HG03060 (cell line): ENCODE data around the gene FCAR.
"Not testable (repeated sequence)": the region's sequence is repeated elsewhere in the genome, so short reads cannot be mapped to it uniquely, and the experiment has no call there.

Experiments
- ATAC-seq: cut with Tn5 transposase; IDR thresholded peaks from one replicate; pipeline ENCODE4 v1.9.1; 2021; ENCODE audit warnings: low read depth, moderate number of reproducible peaks; ENCODE audit not compliant: unreplicated experiment

Gene FCAR

GRCh38 chr19:54889566-54889965 is 15.5 kb downstream of the FCAR start:
- ATAC-seq, result no peak

- no peak for ATAC-seq
Observed at GRCh38 chr19:54893406-54893805, 19.4 kb downstream of the FCAR start.

GRCh38 chr19:54894106-54894505 is 20.1 kb downstream of the FCAR start:
- not testable (repeated sequence) for ATAC-seq

- no peak for ATAC-seq
Observed at GRCh38 chr19:54896036-54896435, 22.0 kb downstream of the FCAR start.

- ATAC-seq, result not testable (repeated sequence)
Observed at GRCh38 chr19:54898685-54899084, 24.6 kb downstream of the FCAR start.

- not testable (repeated sequence) for ATAC-seq
Observed at GRCh38 chr19:54899646-54900045, 25.6 kb downstream of the FCAR start.

- ATAC-seq, result not testable (repeated sequence)
Observed at GRCh38 chr19:54901153-54901552, 27.1 kb downstream of the FCAR start.

GRCh38 chr19:54902061-54902460 is 28.0 kb downstream of the FCAR start:
- no peak for ATAC-seq

- ATAC-seq, result no peak
Observed at GRCh38 chr19:54903303-54903702, 29.3 kb downstream of the FCAR start.

- not testable (repeated sequence) for ATAC-seq
Observed at GRCh38 chr19:54904261-54904660, 30.2 kb downstream of the FCAR start.

- ATAC-seq, result no peak
Observed at GRCh38 chr19:54905421-54905802, 31.4 kb downstream of the FCAR start.

GRCh38 chr19:54905803-54906511 is 31.9 kb downstream of the FCAR start, which contains the start of gene NCR1:
Gene NCR1, plus strand, starts transcription at chr19:54906148. Its CDS starts 40 bp downstream, at chr19:54906188.
- no peak for ATAC-seq

GRCh38 chr19:54906819-54907218 is 32.8 kb downstream of the FCAR start:
- ATAC-seq, result no peak

- not testable (repeated sequence) for ATAC-seq
Observed at GRCh38 chr19:54907899-54908298, 33.9 kb downstream of the FCAR start.

- ATAC-seq, result no peak
Observed at GRCh38 chr19:54916822-54917221, 42.8 kb downstream of the FCAR start.

- no peak for ATAC-seq
Observed at GRCh38 chr19:54918499-54918898, 44.5 kb downstream of the FCAR start.

GRCh38 chr19:54919646-54920563 is 45.9 kb downstream of the FCAR start:
- not testable (repeated sequence) for ATAC-seq

GRCh38 chr19:54921082-54921481 is 47.0 kb downstream of the FCAR start:
- no peak for ATAC-seq

GRCh38 chr19:54923276-54923675 is 49.2 kb downstream of the FCAR start:
- ATAC-seq, result no peak

GRCh38 chr19:54928299-54928698 is 54.3 kb downstream of the FCAR start:
- ATAC-seq, result no peak

GRCh38 chr19:54937926-54938325 is 63.9 kb downstream of the FCAR start:
- no peak for ATAC-seq
